BLaER1 treated with 17β-estradiol and CSF1 and Interleukin-3, amounts not matched to agents 10 nM and 100 nM (cell line): ENCODE data around the gene CDH23.

Experiments used
- H3K27ac ChIP-seq, 11 experiments: shearing (Covaris generic); formaldehyde crosslinking; 2 replicates each; pipeline ENCODE4 v1.8.1; 2022
- H3K27me3 ChIP-seq, 11 experiments: shearing (Covaris generic); formaldehyde crosslinking; 2 replicates each; pipeline ENCODE4 v1.8.1; 2022
- H3K36me3 ChIP-seq, 11 experiments: shearing (Covaris generic); formaldehyde crosslinking; 2 replicates each; pipeline ENCODE4 v1.8.1; 2022
- H3K4me1 ChIP-seq, 10 experiments: shearing (Covaris generic); formaldehyde crosslinking; 2 replicates each; pipeline ENCODE4 v1.8.1; 2022
- H3K4me2 ChIP-seq, 11 experiments: shearing (Covaris generic); formaldehyde crosslinking; 2 replicates each; pipeline ENCODE4 v1.8.1; 2022
- H3K4me3 ChIP-seq, 10 experiments: shearing (Covaris generic); formaldehyde crosslinking; 2 replicates each; pipeline ENCODE4 v1.8.1; 2022
- H3K9ac ChIP-seq, 11 experiments: shearing (Covaris generic); formaldehyde crosslinking; 2 replicates each; pipeline ENCODE4 v1.8.1; 2022
- H3K9me3 ChIP-seq, 11 experiments: shearing (Covaris generic); formaldehyde crosslinking; replicated peaks in 1 of 11; 2 replicates each; pipeline ENCODE4 v1.8.1; 2022
- H4K20me1 ChIP-seq, 11 experiments: shearing (Covaris generic); formaldehyde crosslinking; 2 replicates each; pipeline ENCODE4 v1.8.1; 2022
- Cebpa-rat ChIP-seq, 11 experiments: shearing (Covaris generic); IDR thresholded peaks; 2 replicates each; pipeline ENCODE4 v1.8.1; 2022

Gene CDH23

DNA sequence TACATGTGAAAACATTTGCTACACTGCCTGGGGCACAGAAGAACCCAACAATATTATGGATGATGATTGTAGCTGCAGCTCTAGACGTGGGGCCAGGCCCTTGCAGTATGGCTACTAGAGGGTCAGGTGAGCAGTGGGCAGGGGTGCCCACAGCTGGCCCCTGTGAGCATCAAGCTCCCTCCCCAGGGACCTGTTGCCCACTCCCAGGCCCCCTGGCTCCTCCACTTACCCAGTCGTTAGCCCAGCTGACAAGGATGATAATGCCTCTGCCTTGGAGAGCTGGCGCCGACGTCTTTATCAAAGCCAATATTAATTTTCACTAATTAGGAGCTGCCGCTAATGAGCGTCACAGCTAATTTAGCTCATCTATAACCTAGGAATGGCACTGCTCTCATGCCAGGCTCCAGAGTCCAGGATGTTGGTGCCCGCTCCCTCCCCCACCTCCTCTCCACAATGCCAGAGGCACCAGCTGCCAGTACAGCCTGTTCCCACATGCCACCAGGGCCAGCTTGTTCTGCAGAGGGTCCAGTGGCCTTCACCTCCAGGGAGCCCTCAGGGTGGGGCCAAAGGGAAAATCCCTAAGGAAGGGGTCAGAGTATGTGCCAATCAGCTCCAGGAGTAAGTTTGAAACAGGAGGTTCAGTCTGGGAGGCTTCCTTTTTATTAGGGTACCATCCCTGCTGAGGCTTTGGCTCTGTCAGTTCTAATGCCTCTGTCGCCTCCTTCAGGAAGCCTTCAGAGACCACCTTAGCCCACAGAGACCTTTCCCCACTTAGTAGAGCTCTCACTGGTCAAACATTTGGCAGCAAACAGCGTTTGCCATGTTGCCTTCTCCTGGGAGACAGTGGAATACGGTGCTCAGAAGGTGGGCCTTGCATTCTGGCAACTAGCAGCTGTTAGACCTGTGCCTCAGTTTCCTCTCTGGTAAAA is 77.2 kb downstream of the CDH23 start:
- no peaks in the 10 kb centered on the region for H3K27me3 ChIP-seq
- TF ChIP-seq Cebpa-rat (IDR thresholded peaks at IDR 0.05) = no peak
- no peaks in the 10 kb centered on the region for H3K9me3 ChIP-seq

DNA sequence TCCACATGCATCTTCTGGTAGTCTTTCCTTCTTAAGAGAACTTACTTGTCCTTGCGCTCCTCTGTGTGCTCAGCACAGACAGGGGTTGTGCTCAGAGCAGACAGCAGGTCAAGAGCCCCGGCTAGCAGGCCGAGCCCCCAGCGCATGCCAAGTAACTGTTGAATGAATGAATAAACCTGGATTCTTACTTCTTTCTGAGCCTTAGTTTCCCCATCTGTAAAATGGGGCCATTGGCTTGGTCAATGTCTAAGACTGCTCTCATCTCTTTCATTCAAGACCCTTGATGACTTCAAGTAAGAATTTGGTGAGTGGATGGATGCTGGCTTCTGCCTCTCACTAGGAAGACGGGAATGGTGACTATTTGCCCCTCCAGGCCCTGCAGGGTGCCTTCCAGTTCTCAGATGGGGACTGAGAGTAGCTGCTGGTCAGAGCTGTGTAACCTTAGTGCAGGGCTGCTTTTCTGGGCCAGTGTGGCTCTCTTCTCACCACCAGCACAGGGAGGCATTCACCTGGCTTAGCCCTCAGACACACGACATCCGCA is 78.1 kb downstream of the CDH23 start:
- Histone ChIP-seq H3K9ac (peak overlapping the region in 9 of 11 experiments; percentile 41 to 67 (median 60); a peak in 16 of 22 replicates), H3K4me2 (peak overlapping the region; percentile 80 to 96 (median 85)), H3K27me3 (no peaks in the 10 kb centered on the region), H3K27ac (peak overlapping the region in 10 of 11 experiments; percentile 27 to 81 (median 74); a peak in 19 of 22 replicates), H4K20me1 (no peaks in the 10 kb centered on the region), H3K36me3 (no peaks in the 10 kb centered on the region), H3K4me3 (peak overlapping the region in 8 of 10 experiments; percentile 25 to 56 (median 43); a peak in 11 of 20 replicates), H3K4me1 (peaks cover 26 to 38% (median 33%) of the 10 kb centered on the region in 10 experiments), H3K9me3 (no peaks in the 10 kb centered on the region)
- no peak for TF ChIP-seq Cebpa-rat (IDR thresholded peaks at IDR 0.05)

More for the DNA sequence above, 77.2 kb downstream of the CDH23 start:
- Histone ChIP-seq H3K27ac (peak overlapping the region in 4 of 11 experiments; percentile 74 to 81 (median 78); a peak in 7 of 22 replicates), H3K4me1 (peaks cover 26 to 38% (median 34%) of the 10 kb centered on the region in 10 experiments), H3K4me3 (no peak overlapping the region), H3K36me3 (no peaks in the 10 kb centered on the region), H3K4me2 (peak overlapping the region; percentile 80 to 96 (median 85)), H4K20me1 (no peaks in the 10 kb centered on the region), H3K9ac (no peak overlapping the region)

DNA sequence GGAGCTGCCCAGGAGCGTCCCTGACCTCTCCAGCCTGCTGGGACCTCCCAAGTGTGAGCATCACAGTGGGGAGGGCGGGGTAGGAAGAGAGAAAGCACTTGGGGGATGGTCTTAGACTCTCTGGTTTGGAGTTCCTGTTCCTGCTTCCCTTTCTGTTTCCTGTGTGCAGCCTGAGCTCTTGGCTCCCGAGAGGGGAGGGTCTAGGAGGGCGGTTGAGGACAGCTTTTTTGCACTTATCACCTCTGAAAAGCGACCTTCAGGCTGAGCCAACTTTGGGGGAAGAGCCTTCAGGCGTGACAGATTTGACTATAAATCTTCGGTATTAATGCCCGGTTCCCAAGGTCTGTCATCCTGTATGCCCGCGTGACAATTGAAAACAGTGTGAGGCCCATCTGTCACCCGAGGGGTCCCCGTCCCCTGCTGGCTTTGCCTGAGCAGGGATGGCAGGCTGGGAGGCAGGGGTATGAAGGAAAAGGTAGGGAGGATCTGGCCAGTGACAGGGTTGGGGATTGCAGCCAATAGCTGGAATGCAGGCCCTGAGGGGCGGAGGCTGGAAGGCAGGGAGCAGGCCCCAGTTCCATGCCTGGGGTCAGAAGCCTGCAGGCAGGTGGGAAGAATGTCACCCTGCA is 78.6 kb downstream of the CDH23 start:
- H3K27ac ChIP-seq = peak overlapping the region; percentile 12 to 81 (median 74); a peak in 21 of 22 replicates
- H3K4me3 ChIP-seq = peak overlapping the region in 9 of 10 experiments; percentile 21 to 56 (median 42); a peak in 16 of 20 replicates
- H3K9me3 ChIP-seq = no peaks in the 10 kb centered on the region
- peaks cover 26 to 38% (median 33%) of the 10 kb centered on the region in 10 experiments for H3K4me1 ChIP-seq
- H3K36me3 ChIP-seq = no peaks in the 10 kb centered on the region
- peak overlapping the region in 9 of 11 experiments; percentile 41 to 67 (median 60); a peak in 18 of 22 replicates for H3K9ac ChIP-seq
- H4K20me1 ChIP-seq = no peaks in the 10 kb centered on the region
- H3K27me3 ChIP-seq = no peaks in the 10 kb centered on the region
- no peak for TF ChIP-seq Cebpa-rat (IDR thresholded peaks at IDR 0.05)
- peak overlapping the region; percentile 80 to 96 (median 85) for H3K4me2 ChIP-seq

DNA sequence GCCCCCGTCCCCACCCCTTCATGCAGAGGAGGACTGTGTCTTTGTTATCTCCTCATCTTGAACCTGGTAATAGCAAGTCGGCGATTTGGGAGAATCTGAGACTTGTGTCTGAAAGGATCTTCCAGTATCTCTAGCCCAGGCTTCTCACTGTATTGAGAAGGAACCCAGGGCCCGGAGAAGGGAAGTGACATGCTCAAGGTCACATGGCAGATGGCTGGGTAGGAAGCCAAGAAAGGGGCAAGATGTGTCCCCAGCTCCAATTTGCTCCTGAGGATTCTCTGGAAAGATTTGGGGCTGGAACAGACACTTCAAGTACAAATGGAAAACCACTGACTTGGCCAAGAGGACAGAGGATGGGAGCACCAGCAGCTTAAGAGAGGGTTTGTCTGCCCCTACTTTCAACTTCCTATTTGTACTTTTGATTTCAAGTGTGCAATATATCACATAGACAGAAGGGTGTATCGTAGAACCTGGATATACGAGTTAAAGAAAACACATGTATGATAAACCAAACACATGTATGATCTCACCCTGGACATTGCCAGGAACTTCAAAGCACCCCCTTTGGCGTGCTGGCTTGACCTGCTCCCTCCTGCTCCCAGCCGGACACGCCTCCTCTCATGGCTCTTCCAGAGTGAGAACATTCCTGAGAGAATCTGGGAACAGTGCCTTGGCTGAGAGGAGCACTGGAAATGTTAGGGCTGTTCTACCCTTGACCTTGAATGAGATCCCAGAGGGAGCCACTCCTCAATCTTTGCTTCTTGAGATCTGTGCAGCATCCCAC is 79.7 kb downstream of the CDH23 start:
- H3K27me3 ChIP-seq = no peaks in the 10 kb centered on the region
- no peaks in the 10 kb centered on the region for H3K36me3 ChIP-seq
- no peak for TF ChIP-seq Cebpa-rat (IDR thresholded peaks at IDR 0.05)
- H3K4me2 ChIP-seq = peak overlapping the region; percentile 80 to 96 (median 85)
- H3K27ac ChIP-seq = peak overlapping the region in 6 of 11 experiments; percentile 64 to 81 (median 74); a peak in 9 of 22 replicates
- peaks cover 26 to 45% (median 34%) of the 10 kb centered on the region in 10 experiments for H3K4me1 ChIP-seq
- H4K20me1 ChIP-seq = no peaks in the 10 kb centered on the region
- peak overlapping the region in 2 of 10 experiments; percentile 37 to 41; a peak in 2 of 20 replicates for H3K4me3 ChIP-seq
- no peaks in the 10 kb centered on the region for H3K9me3 ChIP-seq
- no peak overlapping the region; a peak in 1 of 22 replicates for H3K9ac ChIP-seq

DNA sequence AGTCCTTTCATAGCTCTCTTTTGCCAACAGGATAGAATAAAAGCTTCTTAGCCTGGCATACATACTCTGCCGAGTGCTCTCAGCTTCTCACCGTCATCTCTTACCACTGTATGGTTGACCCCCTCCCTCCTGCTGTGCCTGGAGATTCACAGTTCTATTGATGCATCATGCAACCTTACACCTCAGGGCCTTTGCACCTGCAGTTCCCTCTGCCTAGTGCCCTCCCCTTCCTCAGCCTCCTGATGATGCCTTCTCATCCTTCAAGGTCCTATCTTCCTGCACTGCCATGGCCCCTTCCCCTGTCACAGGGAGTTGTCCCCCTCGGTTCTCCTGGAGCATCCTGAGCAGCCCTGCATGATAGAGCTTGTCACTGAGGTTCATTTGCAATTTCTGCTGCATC is 81.5 kb downstream of the CDH23 start:
- H3K4me3 ChIP-seq = no peak overlapping the region
- no peak overlapping the region for H3K27ac ChIP-seq
- no peak for TF ChIP-seq Cebpa-rat (IDR thresholded peaks at IDR 0.05)
- no peaks in the 10 kb centered on the region for H3K36me3 ChIP-seq
- no peak overlapping the region for H3K9ac ChIP-seq
- H3K9me3 ChIP-seq = no peaks in the 10 kb centered on the region
- H3K27me3 ChIP-seq = no peaks in the 10 kb centered on the region
- H4K20me1 ChIP-seq = no peaks in the 10 kb centered on the region
- H3K4me1 ChIP-seq = peaks cover 26 to 45% (median 34%) of the 10 kb centered on the region in 10 experiments
- no peak overlapping the region for H3K4me2 ChIP-seq

DNA sequence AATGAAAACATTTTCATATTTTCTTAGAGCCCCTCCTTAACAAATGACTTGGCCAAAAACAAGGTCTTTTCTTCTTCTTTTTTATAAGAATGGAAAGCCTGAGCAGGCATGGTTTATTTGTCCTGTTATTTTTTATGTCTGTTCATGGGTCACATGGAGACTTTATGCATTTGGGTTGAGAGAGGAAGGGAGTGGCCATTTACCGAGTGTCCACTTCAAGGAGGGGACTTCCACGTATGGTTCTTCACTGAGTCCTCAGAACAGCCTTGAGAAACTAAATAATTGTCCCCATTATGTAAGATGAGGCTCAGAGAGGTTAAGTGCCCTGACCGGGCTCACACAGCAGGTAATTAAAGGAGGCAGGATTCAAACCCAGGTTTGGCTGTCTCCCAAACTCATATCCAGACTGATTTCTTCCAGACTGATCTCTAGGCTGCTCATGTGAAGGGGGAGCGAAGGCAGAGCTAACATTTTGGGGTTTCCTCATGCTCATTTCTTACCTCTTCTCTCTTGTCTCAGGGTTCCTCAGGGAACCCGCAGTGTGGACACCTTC is 82.2 kb downstream of the CDH23 start:
- no peaks in the 10 kb centered on the region for H4K20me1 ChIP-seq
- H3K27ac ChIP-seq = no peak overlapping the region
- no peak overlapping the region for H3K4me2 ChIP-seq
- H3K36me3 ChIP-seq = no peaks in the 10 kb centered on the region
- H3K4me3 ChIP-seq = no peak overlapping the region
- TF ChIP-seq Cebpa-rat (IDR thresholded peaks at IDR 0.05) = no peak
- no peaks in the 10 kb centered on the region for H3K27me3 ChIP-seq
- H3K4me1 ChIP-seq = peaks cover 26 to 39% (median 31%) of the 10 kb centered on the region in 10 experiments
- no peak overlapping the region for H3K9ac ChIP-seq
- no peaks in the 10 kb centered on the region for H3K9me3 ChIP-seq

DNA sequence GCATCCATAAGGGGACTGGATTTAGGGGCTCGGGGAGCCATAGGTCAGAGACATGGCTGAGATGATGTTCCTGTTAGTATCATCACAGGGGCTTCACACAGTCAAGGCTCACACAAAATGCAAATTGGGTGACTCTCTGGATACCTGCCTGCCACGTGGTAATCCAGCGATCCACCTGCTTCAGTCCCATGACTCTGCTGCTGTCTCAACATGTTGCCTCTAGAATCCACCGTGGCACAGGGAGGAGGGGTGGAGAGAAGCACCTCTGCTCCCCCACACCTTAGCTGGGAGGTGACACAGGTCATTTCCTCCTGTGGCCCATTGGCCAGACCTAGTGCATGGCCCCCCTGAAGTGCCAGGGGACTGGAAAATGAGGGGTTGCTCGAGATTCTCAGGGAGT is 83.1 kb downstream of the CDH23 start:
- no peak for TF ChIP-seq Cebpa-rat (IDR thresholded peaks at IDR 0.05)
- Histone ChIP-seq H3K36me3 (no peaks in the 10 kb centered on the region), H4K20me1 (no peaks in the 10 kb centered on the region), H3K4me1 (peaks cover 20 to 30% (median 21%) of the 10 kb centered on the region in 10 experiments), H3K27me3 (no peaks in the 10 kb centered on the region), H3K27ac (no peak overlapping the region), H3K9me3 (no peaks in the 10 kb centered on the region), H3K4me3 (no peak overlapping the region), H3K4me2 (no peak overlapping the region), H3K9ac (no peak overlapping the region)

DNA sequence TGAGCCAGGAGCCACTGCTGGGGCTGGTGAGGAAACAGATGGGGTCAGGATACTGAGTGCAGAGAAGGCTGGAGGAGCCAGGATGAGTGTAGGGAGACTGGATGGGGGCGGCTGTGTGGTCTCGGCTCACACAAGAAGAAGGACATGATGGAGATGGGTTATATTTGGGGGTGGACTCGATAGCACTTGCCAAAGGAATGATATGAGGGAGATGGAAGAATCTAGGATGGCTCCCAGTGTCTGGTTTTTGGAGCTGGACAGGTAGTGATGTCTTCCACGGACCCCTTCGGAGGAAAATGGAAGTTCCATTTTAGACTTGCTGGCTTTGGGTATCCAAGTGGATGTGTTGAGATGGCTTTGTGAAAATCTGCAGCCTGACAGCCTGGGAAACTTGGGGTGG is 83.9 kb downstream of the CDH23 start:
- H3K9ac ChIP-seq = no peak overlapping the region
- no peaks in the 10 kb centered on the region for H3K36me3 ChIP-seq
- no peaks in the 10 kb centered on the region for H3K9me3 ChIP-seq
- no peaks in the 10 kb centered on the region for H3K27me3 ChIP-seq
- H3K27ac ChIP-seq = no peak overlapping the region
- H3K4me3 ChIP-seq = no peak overlapping the region
- H3K4me2 ChIP-seq = peak overlapping the region in 1 of 11 experiments; percentile 25; a peak in 1 of 22 replicates
- H3K4me1 ChIP-seq = peaks cover 11 to 22% (median 13%) of the 10 kb centered on the region in 10 experiments
- H4K20me1 ChIP-seq = no peaks in the 10 kb centered on the region
- TF ChIP-seq Cebpa-rat (IDR thresholded peaks at IDR 0.05) = no peak
